CD4-positive, alpha-beta T cell (primary cell): ENCODE results near the gene SRPK2. TPM values are rescaled to one million over a fixed set of nuclear protein-coding genes. Genes with fewer than 3 reads are reported as not detected.
A peak's percentile ranks its signal among the peaks of the same experiment; 100 is the strongest.

Source experiments
- ATAC-seq: fragments of 200-7000 bp; cut with Tn5 transposase; one replicate; pipeline ENCODE4 v1.10.0; 2022; ENCODE audit warnings: mild to moderate bottlenecking; ENCODE audit not compliant: poor library complexity
- CTCF ChIA-PET: fragments of 350-600 bp; sonication (Branson Sonifier 250); formaldehyde crosslinking; loops from one replicate; lab custom pipeline; 2021; ENCODE audit warnings: antibody characterized with exemption, inconsistent platforms; lab: Charles Lee
- POLR2A ChIA-PET: fragments of 350-600 bp; sonication (Branson Sonifier 250); formaldehyde crosslinking; loops from one replicate; lab custom pipeline; 2021; ENCODE audit warnings: antibody characterized with exemption, inconsistent platforms; lab: Charles Lee
- DNase-seq, 14 experiments: peaks; one replicate each; pipeline ENCODE4 v3.0.0-alpha.2; 2013 to 2020; ENCODE audit warnings: mixed read lengths in 2 of 14
- H3K27ac ChIP-seq, 2 donors: one replicate each; pipeline versions ENCODE4 v1.5.1 to v1.7.0; 2013; ENCODE audit warnings: low read length in 2 of 2, low read depth in 1 of 2, mild to moderate bottlenecking in 1 of 2
- H3K27me3 ChIP-seq, 2 experiments: 1 replicate in 1 of 2; 2 replicates in 1 of 2; pipeline versions ENCODE4 v1.6.1 to v1.7.0; 2013; ENCODE audit warnings: low read length in 2 of 2, control low read depth in 1 of 2, mild to moderate bottlenecking in 1 of 2, moderate library complexity in 1 of 2; ENCODE audit not compliant: insufficient read depth in 2 of 2, control insufficient read depth in 1 of 2
- H3K36me3 ChIP-seq: one replicate; pipeline ENCODE4 v1.6.1; 2013; ENCODE audit warnings: low read length, control low read depth; ENCODE audit not compliant: insufficient read depth
- H3K4me1 ChIP-seq: one replicate; pipeline ENCODE4 v1.6.1; 2013; ENCODE audit warnings: low read length, control low read depth; ENCODE audit not compliant: insufficient read depth
- H3K4me3 ChIP-seq: one replicate; pipeline ENCODE4 v1.5.1; 2013; ENCODE audit warnings: mild to moderate bottlenecking, low read length, moderate library complexity
- H3K9me3 ChIP-seq, 2 experiments: 1 replicate in 1 of 2; 2 replicates in 1 of 2; pipeline versions ENCODE4 v1.6.1 to v1.7.0; 2013; ENCODE audit warnings: low read length in 2 of 2, mild to moderate bottlenecking in 2 of 2, control low read depth in 1 of 2, moderate library complexity in 1 of 2; ENCODE audit not compliant: control insufficient read depth in 1 of 2, insufficient read depth in 1 of 2
- H3K27ac Mint-ChIP-seq: one replicate; pipeline ENCODE4 v1.8.0; 2020; ENCODE audit warnings: mixed read lengths
- H3K27me3 Mint-ChIP-seq: one replicate; pipeline ENCODE4 v1.8.0; 2021; ENCODE audit warnings: mixed read lengths
- H3K36me3 Mint-ChIP-seq: one replicate; pipeline ENCODE4 v1.8.0; 2021; ENCODE audit warnings: low read depth, mixed read lengths
- H3K4me1 Mint-ChIP-seq: one replicate; pipeline ENCODE4 v1.8.0; 2021; ENCODE audit warnings: low read depth, mixed read lengths
- H3K4me3 Mint-ChIP-seq: one replicate; pipeline ENCODE4 v1.8.0; 2020; ENCODE audit warnings: mild to moderate bottlenecking, mixed read lengths
- H3K9me3 Mint-ChIP-seq: one replicate; pipeline ENCODE4 v1.8.0; 2020; ENCODE audit warnings: mixed read lengths
- intact Hi-C, 2 experiments: fragments of 100-400 bp; cut with DNase I in 1 of 2; cut with micrococcal nuclease in 1 of 2; formaldehyde crosslinking; loops; one replicate each; pipeline versions ENCODE4 v1.15.1 to v1.9.0; 2023 to 2025; cut with DNase I, micrococcal nuclease
- total RNA-seq, 174 experiments: library from RNA in 2 of 174; stranded (reverse) in 2 of 174; gene quantifications; one replicate each; pipeline ENCODE4 v1.2.3 and lab custom pipeline; 2021 to 2026
- TF ChIP-seq, protein P1 (sequence below): fragments of 200-600 bp; IDR thresholded peaks from one replicate; pipeline ENCODE4 v1.8.0; 2022; ENCODE audit warnings: antibody characterized with exemption, mild to moderate bottlenecking

Gene SRPK2
- total RNA-seq, 2 experiments from 2014 or later: 39.9 to 40.9 TPM

DNA sequence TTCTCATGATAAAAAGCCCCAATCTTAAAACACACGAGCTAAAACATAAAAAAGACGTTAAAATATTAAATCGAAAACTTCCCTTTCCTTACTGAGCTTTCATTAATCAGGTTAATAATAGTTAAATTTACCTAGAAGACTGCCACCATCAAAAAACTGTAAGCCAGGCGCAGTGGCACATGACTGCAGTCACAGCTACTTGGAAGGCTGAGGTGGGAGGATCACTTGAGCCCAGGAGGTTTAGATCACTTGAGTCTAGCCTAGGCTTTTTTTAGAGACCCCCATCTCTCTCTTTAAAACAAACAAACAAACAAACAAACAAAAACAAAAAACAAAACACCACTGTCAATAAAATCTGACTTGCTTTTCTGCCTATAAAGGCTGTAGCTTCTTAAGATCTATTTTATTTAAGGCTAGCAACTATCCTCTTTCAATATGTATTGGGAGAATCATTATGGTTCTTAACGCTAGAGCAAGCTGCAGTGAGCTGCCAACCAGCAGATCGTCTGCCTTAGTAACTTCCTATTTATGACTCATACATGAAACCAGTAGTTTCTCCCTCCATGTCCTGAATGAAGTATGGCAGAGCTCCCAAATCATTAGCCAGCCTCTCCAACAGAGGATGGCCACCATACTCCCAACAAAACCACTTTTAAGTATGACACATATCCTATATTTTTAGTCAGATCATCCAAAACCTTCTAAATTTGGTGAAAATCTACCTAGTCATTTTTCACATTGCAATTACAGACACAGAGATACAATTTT, 163.7 kb downstream of the SRPK2 start:
- CTCF ChIA-PET: no interaction called here
- TF ChIP-seq, protein P1, sequence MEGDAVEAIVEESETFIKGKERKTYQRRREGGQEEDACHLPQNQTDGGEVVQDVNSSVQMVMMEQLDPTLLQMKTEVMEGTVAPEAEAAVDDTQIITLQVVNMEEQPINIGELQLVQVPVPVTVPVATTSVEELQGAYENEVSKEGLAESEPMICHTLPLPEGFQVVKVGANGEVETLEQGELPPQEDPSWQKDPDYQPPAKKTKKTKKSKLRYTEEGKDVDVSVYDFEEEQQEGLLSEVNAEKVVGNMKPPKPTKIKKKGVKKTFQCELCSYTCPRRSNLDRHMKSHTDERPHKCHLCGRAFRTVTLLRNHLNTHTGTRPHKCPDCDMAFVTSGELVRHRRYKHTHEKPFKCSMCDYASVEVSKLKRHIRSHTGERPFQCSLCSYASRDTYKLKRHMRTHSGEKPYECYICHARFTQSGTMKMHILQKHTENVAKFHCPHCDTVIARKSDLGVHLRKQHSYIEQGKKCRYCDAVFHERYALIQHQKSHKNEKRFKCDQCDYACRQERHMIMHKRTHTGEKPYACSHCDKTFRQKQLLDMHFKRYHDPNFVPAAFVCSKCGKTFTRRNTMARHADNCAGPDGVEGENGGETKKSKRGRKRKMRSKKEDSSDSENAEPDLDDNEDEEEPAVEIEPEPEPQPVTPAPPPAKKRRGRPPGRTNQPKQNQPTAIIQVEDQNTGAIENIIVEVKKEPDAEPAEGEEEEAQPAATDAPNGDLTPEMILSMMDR: no peak
- H3K4me1 Mint-ChIP-seq: peaks cover 42% of the 10 kb centered on the region
- Histone ChIP-seq H3K4me1 (peaks cover 3% of the 10 kb centered on the region), H3K36me3 (no peaks in the 10 kb centered on the region), H3K4me3 (no peak overlapping the region), H3K27ac (no peak overlapping the region), H3K27me3 (no peaks in the 10 kb centered on the region), H3K9me3 (peaks cover 0 to 6% of the 10 kb centered on the region in 2 experiments)
- no peaks in the 10 kb centered on the region for H3K27me3 Mint-ChIP-seq
- DNase-seq (peak in 3 of 14 experiments; percentile 18 to 40 (median 38)), ATAC-seq (peak; percentile 59)
- H3K4me3 Mint-ChIP-seq: no peak overlapping the region
- H3K36me3 Mint-ChIP-seq: peaks cover 16% of the 10 kb centered on the region
- intact Hi-C loops: no loop called here
- POLR2A ChIA-PET: interaction anchor here (0.5 to 1.0 kb wide), 3 partner anchors 15 to 107 kb away, joined by 3 read pairs; no protein-coding TSS in a partner anchor
- H3K27ac Mint-ChIP-seq: no peak overlapping the region
- H3K9me3 Mint-ChIP-seq: no peaks in the 10 kb centered on the region

DNA sequence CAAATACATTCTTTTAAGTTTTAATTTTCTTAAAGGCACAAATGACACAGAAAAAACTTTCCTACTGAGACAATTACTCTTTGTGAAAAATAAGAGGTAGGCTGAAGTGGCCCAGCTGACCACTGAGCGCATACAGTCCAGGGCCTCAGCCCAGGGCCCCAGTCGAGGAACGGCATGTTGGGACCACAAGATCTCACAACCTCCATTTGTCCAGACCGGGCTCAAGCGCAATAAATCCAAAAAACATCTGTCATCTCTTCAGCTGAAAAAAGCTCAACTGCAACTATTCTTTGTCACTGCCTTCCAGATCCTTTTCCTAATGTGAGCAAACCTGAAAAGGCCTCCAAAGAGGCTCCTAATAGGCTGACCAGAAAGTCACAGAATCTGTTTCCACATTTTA, 165.8 kb downstream of the SRPK2 start:
- Histone ChIP-seq H3K36me3 (no peaks in the 10 kb centered on the region), H3K4me3 (no peak overlapping the region), H3K4me1 (peaks cover 3% of the 10 kb centered on the region), H3K9me3 (no peaks in the 10 kb centered on the region), H3K27ac (no peak overlapping the region), H3K27me3 (no peaks in the 10 kb centered on the region)
- Mint-ChIP-seq H3K4me1 (peaks cover 56% of the 10 kb centered on the region), H3K4me3 (no peak overlapping the region), H3K27ac (no peak overlapping the region), H3K9me3 (no peaks in the 10 kb centered on the region), H3K36me3 (no peaks in the 10 kb centered on the region), H3K27me3 (no peaks in the 10 kb centered on the region)
- TF ChIP-seq, protein P1: no peak
- DNase-seq (no peak), ATAC-seq (no peak)
- CTCF ChIA-PET: interaction anchor here (1.1 kb wide), 1 partner anchor 61 kb away, joined by 3 read pairs; no protein-coding TSS in a partner anchor
- intact Hi-C loops: no loop called here
- POLR2A ChIA-PET: no interaction called here

DNA sequence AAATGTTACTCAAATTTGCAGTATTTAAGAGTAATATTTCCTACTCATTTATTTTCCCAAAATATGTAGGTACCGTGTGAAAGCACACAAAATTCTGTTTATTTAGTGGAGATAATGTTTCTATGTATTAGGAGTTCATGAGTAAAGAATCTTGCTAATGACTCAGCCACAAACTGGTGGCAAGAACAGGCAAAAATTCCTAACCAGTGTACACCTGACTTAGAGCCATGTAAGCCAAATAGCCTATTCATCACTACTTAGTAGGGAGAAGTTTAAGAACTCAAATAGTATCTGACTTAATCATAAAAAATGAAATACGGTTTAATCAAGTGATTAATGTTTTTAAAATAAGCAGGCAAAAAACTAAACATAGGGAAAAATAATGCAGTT, 169.0 kb downstream of the SRPK2 start:
- no peaks in the 10 kb centered on the region for H3K9me3 Mint-ChIP-seq
- CTCF ChIA-PET: no interaction called here
- DNase-seq: no peak
- Histone ChIP-seq H3K4me1 (no peaks in the 10 kb centered on the region), H3K27ac (no peak overlapping the region), H3K27me3 (no peaks in the 10 kb centered on the region), H3K9me3 (no peaks in the 10 kb centered on the region), H3K4me3 (no peak overlapping the region), H3K36me3 (no peaks in the 10 kb centered on the region)
- no peaks in the 10 kb centered on the region for H3K27me3 Mint-ChIP-seq
- no peak overlapping the region for H3K4me3 Mint-ChIP-seq
- intact Hi-C loops: no loop called here
- peaks cover 4% of the 10 kb centered on the region for H3K36me3 Mint-ChIP-seq
- H3K27ac Mint-ChIP-seq: peak overlapping the region; percentile 64
- TF ChIP-seq, protein P1: no peak
- POLR2A ChIA-PET: interaction anchor here (0.7 kb wide), 1 partner anchor 29 kb away, joined by 3 read pairs; no protein-coding TSS in a partner anchor
- ATAC-seq: no peak
- peaks cover 69% of the 10 kb centered on the region for H3K4me1 Mint-ChIP-seq
